ELR (cell line): Measurements from ENCODE around the gene SPAG9.
A peak's percentile ranks its signal among the peaks of the same experiment; 100 is the strongest.
"Not testable (repeated sequence)": the region's sequence is repeated elsewhere in the genome, so short reads cannot be mapped to it uniquely, and the experiment has no call there.

ENCODE experiments used
- DNase-seq: peaks from one replicate; pipeline ENCODE4 v3.0.0-alpha.2; 2015; ENCODE audit warnings: low read depth

SPAG9 gene

GRCh38 chr17:50955160-50955559 is 165.5 kb downstream of the SPAG9 start:
- DNase-seq, result no peak

GRCh38 chr17:50954641-50955121 is 166.0 kb downstream of the SPAG9 start:
- no peak for DNase-seq

- DNase-seq, result no peak
Observed at GRCh38 chr17:50953831-50954601, 166.7 kb downstream of the SPAG9 start.

- DNase-seq, result no peak
Observed at GRCh38 chr17:50953518-50953830, 167.2 kb downstream of the SPAG9 start.

- no peak for DNase-seq
Observed at GRCh38 chr17:50952889-50953288, 167.8 kb downstream of the SPAG9 start.

- peak; percentile 56 for DNase-seq
Observed at GRCh38 chr17:50952013-50952412, 168.7 kb downstream of the SPAG9 start.

GRCh38 chr17:50949989-50950877 is 170.4 kb downstream of the SPAG9 start:
- peak; percentile 95 for DNase-seq

- no peak for DNase-seq
Observed at GRCh38 chr17:50949128-50949988, 171.3 kb downstream of the SPAG9 start.

GRCh38 chr17:50948711-50949110 is 172.0 kb downstream of the SPAG9 start:
- no peak for DNase-seq

- DNase-seq, result peak; percentile 33
Observed at GRCh38 chr17:50947782-50948543, 172.7 kb downstream of the SPAG9 start.

- no peak for DNase-seq
Observed at GRCh38 chr17:50946891-50947781, 173.5 kb downstream of the SPAG9 start.

GRCh38 chr17:50946223-50946890 is 174.3 kb downstream of the SPAG9 start:
- no peak for DNase-seq

GRCh38 chr17:50945779-50946222 is 174.9 kb downstream of the SPAG9 start:
- DNase-seq, result no peak

GRCh38 chr17:50944902-50945720 is 175.6 kb downstream of the SPAG9 start:
- DNase-seq, result no peak

GRCh38 chr17:50944054-50944901 is 176.4 kb downstream of the SPAG9 start:
- peak; percentile 78 for DNase-seq

- DNase-seq, result no peak
Observed at GRCh38 chr17:50943575-50943933, 177.1 kb downstream of the SPAG9 start.

GRCh38 chr17:50941676-50942048 is 179.0 kb downstream of the SPAG9 start:
- DNase-seq, result not testable (repeated sequence)
